Sigmoid colon (tissue), 4 donors: ENCODE data around the gene FBXO45.

Experiments
- CTCF ChIP-seq, 4 experiments: fragments of 450-650 bp in 3 of 4; fragments of 200-600 bp in 1 of 4; IDR thresholded peaks; one replicate each; pipeline ENCODE4 v1.5.1; 2016 to 2019; ENCODE audit warnings: antibody characterized with exemption in 4 of 4, mild to moderate bottlenecking in 3 of 4, moderate library complexity in 2 of 4
- EP300 ChIP-seq, 4 donors: sonication (generic); formaldehyde crosslinking; IDR thresholded peaks; one replicate each; pipeline ENCODE4 v1.6.1; 2017; ENCODE audit warnings: antibody characterized with exemption in 4 of 4
- POLR2AphosphoS5 ChIP-seq, 4 donors: sonication (generic); formaldehyde crosslinking; IDR thresholded peaks; one replicate each; pipeline ENCODE4 v1.6.1; 2017; ENCODE audit warnings: antibody characterized with exemption in 4 of 4

DNA sequence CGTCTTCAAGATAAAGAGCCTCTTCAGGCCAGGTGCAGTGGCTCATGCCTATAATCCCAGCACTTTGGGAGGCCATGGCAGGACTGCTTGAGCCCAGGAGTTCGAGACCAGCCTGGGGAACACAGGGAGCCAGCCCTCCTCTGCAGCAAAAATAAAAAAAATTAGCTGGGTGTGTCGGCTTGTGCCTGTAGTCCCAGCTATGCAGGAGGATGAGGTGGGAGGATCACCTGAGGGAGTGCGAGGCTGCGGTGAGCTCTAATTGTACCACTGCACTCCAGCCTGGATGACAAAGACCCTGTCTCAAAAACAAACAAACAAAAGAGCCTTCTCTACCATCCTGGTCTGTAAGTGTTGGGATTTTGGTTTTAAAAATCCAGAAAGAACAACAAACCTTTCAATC, 11.2 kb upstream of the FBXO45 start:
- no peak for TF ChIP-seq CTCF (IDR thresholded peaks at IDR 0.05)
- TF ChIP-seq POLR2AphosphoS5 (IDR thresholded peaks at IDR 0.05) = no peak
- no peak for TF ChIP-seq EP300 (IDR thresholded peaks at IDR 0.05)
